T-helper 2 cell (primary cell): ENCODE measurements around the gene SLC35B3.
"Not testable (repeated sequence)": the region's sequence is repeated elsewhere in the genome, so short reads cannot be mapped to it uniquely, and the experiment has no call there.

Source experiments
- DNase-seq, 5 experiments: peaks; one replicate each; pipeline versions ENCODE4 v3.0.0 to v3.0.0-alpha.2; 2012 to 2022
- total RNA-seq, 2 donors: gene quantifications; one replicate each; lab custom pipeline; 2026; lab: John Stamatoyannopoulos, UW

The SLC35B3 gene
- 5.3 to 13.8 reads per million in 2 donors for total RNA-seq

DNA sequence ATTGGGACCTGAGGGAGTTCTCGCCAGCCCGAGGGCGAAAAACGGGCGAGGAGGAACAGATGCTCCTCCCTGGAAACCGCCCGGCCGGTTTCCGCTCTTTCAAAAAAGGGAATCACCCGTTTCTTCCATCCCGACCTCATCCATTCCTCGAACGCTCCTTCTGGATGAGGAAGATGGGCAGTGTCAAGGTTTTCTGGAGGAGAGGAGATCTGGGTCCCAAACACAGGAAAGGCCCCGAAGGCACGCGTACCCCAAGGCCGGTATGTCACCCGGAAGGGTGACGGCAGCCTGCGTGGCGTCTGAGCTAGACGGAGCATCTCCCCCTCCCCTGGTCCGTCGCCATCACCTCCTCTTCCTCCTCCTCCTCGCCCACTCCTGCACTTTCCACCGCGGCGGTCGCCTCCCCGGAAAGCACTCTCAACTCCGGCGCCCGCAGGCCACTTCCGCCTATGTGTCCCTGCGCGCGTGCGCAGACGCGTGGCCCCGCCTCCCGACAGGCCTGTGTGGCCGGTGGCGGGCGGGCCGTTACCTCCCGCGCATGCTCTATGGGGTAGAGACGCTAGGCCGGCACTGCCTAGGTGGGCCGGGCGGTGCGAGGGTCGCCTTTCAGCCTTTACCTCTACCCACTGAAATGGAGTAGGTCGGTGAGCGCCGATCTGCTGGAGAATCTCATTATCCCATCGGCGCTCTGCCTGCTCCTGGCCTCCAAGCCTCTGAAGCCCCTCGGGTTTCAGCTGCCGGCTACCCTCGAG lies at the start of gene SLC35B3:
TSS of gene SLC35B3 (minus strand) at position 453 of the 752 bp plus-strand sequence.
- peak; percentile 95 to 97 (median 96) for DNase-seq

DNA sequence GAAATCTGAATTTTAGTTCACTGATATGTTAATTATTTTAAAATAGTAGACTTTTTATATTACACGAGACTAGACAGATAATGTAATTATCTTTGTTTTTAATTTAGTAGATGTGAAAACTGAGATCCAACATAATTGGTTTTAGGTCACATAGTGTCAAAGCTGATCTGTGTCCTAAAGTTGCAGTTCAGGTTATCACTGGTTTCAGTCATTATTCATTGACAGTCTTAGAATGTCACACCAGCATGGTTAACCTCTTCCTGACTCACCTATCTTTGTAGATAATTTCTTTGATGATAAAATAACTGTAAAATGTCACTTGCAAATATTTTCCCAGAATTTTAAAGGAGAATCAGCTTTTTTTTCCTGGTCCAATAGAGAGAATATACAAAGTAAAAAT lies 48.3 kb upstream of the SLC35B3 start:
- no peak for DNase-seq

GRCh38 chr6:8481727-8482126 lies 46.4 kb upstream of the SLC35B3 start:
- peak in 1 of 5 experiments; percentile 21 for DNase-seq

GRCh38 chr6:8478418-8478817 lies 43.1 kb upstream of the SLC35B3 start:
- no peak for DNase-seq

- DNase-seq: no peak
Observed at GRCh38 chr6:8476656-8477055, 41.3 kb upstream of the SLC35B3 start.

DNA sequence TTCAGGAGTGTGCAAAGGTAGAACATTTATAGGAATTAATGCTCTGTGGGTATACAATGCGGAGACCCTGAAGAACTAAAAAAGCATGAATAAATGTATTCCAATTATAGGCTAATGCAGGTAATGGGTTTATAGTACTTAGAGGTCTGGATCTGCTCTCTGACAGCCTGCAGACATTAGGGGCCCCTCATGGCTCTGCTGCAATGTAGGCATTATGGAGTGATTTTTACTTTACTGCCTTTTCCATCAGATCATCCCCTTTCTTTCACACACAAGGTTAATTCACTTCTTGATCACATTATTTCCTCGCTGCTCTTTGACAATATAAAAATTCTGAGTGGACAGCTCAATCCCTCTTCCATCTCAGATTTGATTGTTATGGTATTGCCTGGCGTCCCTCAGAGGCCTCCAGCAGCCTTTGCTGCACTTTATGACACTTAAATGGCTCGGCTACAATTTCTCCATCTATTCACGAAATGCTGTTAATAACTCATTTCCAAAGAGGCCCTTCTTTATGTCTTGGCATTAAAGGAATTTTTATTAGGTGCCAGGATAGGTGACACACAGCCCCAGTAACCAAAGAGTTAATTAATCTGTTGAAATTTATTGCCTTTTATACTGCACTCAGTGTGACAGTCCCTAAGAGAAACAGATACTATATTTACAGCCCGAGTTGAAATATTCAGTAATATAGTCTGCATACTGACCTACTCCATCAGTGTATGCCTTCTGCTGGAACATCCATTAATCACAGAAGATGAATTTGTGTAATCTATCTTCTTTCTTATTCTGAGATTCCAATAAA lies 33.4 kb upstream of the SLC35B3 start:
- DNase-seq: no peak

DNA sequence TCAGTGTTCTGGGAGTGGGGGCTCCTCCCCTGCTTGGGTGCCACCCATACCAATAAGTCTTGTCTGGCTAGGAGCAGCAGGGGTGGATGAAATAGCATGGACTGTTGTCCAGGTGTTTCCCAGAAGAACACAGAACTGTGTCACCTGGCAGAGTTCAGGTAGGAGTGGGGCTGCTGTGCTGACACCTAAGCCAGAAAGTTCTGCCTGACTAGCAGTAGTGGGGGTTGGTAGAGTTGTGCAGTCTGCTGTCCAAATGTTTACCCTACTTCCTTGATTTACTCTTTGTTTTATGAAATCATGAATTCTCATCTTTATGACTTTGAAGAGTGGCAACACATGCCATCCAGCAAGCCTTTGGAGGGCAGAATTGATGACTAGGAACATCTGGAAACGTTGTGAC lies 27.3 kb upstream of the SLC35B3 start:
- DNase-seq: no peak

GRCh38 chr6:8462169-8462568 lies 26.8 kb upstream of the SLC35B3 start:
- DNase-seq: no peak

- DNase-seq: no peak
Observed at GRCh38 chr6:8446391-8446790, 11.0 kb upstream of the SLC35B3 start.

DNA sequence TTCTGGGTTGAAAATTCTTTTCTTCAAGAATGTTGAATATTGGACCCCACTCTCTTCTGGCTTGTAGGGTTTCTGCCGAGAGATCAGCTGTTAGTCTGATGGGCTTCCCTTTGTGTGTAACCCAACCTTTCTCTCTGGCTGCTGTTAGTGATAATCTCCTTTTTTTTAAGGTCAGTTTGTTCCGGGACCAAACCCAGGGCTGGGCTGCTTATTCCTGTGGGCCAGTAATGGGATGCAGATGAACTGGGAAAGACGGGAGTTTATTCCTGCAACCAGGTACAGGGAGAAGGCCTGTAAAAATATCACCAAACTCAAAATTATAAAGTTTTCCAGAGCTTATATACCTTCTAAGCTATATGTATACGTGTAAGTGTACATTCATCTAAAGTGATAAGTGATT lies 10.6 kb upstream of the SLC35B3 start:
- DNase-seq: not testable (repeated sequence)

DNA sequence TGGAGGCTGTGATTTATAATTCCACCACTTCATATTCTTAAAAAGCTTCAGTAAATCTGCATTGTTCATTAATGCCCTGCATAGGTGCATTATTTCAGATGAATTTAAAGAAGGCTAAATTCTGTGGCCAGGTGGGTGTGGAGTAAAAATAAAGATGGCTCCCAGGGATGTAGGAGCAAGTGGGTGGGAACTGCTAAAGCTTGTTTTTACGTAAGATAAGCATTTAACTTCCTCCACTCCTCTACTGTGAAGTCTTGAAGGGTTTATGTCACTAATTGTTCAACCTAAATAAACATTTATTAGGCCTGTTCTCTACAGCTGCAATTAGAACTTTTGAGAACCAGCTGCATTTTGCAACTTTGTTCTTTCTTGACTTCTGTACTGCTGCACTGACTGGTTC lies 6.8 kb upstream of the SLC35B3 start:
- no peak for DNase-seq

DNA sequence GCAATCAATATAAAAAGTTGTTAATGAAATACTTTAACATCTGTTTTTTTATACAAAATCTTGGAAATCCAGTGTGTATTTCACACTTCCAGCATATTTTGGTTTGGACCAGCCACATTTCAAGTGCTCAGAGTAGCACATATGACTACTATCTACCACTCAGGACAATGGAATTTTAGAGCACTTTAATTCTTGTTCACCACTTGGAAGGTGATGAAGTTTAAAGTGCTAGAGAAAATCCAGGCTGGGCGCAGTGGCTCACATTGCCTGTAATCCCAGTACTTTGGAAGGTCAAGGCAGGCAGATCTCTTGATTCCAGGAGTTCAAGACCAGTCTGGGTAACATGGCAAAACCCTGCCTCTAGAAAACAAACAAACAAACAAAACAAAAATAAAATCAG lies 6.1 kb upstream of the SLC35B3 start:
- no peak for DNase-seq

GRCh38 chr6:8439601-8440268 lies 4.4 kb upstream of the SLC35B3 start:
- no peak for DNase-seq

DNA sequence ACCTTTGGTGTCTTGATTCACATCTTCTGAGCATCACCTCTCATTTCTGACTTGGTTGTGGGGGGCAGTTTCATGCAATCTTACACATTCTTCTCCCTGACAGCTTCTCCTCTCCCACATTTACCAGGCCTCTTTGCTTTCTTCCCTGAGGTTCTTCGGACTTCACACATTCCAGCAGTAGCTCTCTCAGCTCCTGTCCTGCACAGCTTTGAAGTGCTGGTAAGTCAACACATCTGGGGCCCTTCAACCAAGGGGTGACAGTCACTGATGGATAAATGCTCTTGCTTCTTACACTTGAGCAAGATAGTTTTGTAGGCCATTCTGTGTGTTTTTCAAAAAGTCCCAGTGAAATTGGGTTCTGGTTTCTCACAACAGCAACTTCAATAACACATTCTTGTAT lies 2.5 kb upstream of the SLC35B3 start:
- no peak for DNase-seq

DNA sequence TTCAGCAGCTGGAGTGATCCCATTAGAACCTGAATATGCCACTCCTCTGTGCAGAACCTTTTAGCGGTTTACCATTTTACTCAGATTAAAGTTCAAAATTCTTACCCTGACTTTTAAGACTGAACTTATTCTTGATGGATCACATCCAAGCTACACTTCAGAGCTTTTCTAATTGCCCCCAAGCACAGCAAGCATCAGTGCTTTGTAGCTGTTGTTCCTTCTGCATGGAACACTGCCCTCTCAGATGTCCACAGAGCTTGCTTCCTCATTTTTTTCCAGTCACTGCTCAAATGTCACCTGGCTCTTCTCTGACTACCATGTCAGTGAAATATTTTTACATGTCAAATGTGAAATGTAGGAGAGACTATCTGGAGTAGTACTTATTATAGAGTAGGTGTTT lies 1.6 kb upstream of the SLC35B3 start:
- DNase-seq: no peak

DNA sequence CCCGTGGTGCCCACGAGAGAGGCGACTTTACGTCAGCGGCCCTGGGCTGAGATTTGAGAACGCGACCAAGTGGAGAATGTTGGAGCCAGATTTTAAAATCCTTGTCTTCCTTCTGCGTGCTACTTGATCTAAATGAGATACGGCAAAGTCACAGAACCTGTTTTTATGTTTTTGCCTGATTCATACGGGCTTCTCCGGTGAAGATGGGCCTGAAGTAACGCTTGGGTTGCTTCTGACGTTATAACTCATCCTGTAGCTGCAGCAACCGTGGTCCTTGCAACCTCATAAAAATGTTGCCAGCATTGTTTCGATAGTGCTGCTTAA lies 462 bp upstream of the SLC35B3 start:
- DNase-seq: no peak

GRCh38 chr6:8434727-8435092 lies 635 bp downstream of the SLC35B3 start:
- no peak for DNase-seq

DNA sequence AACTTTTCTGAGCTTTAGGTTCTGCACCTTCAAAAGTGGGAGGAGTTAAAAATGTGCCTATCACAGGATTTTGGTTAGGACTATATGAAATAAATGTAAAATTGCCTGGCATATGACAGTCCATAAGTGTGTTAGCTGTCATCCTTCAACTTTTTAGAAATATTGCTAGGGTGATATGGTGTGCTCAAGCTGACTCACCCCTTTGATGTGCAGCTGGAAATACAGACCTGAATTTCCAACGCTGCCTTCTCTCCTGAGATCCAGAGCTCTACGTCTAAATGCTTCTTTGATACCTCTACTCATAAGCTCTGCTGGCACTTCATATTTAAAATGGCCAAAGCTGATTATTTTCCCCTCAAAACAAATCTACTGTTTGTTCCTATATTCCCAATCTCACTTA lies 2.7 kb downstream of the SLC35B3 start:
- no peak for DNase-seq

- DNase-seq: no peak
Observed at GRCh38 chr6:8429821-8430220, 5.5 kb downstream of the SLC35B3 start.

DNA sequence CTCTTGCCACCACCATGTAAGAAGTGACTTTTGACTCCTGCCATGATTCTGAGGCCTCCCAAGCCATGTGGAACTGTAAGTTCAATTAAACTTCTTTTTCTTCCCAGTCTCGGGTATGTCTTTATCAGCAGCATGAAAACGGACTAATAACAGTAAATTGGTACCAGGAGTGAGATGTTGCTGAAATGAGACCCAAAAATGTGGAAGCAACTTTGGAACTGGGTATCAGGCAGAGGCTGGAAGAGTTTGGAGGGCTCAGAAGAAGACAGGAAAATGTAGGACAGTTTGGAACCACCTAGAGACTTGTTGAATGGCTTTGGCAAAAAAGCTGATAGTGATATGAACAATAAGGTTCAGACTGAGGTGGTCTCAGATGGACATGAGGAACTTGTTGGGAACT lies 8.8 kb downstream of the SLC35B3 start:
- not testable (repeated sequence) for DNase-seq

GRCh38 chr6:8420031-8420588 lies 15.2 kb downstream of the SLC35B3 start:
- no peak for DNase-seq

DNA sequence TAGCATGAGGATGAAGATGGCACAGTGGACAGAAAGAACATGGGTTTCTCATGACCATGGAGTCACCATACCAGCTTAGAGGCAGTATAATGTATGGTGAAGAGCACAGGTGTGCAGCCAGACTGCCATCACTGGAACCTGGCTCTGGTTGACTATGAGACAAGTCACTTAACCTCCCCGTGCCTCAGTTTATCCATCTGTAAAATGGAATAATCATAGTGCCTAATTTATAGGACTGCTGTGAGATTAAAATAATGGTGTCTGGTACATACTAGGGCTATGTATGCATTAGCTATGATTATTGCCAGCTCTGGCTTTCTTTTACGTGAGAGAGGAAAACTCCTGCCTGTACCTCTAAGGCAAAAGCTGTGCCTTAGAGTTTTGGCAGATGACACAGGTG lies 19.4 kb downstream of the SLC35B3 start:
- no peak for DNase-seq

DNA sequence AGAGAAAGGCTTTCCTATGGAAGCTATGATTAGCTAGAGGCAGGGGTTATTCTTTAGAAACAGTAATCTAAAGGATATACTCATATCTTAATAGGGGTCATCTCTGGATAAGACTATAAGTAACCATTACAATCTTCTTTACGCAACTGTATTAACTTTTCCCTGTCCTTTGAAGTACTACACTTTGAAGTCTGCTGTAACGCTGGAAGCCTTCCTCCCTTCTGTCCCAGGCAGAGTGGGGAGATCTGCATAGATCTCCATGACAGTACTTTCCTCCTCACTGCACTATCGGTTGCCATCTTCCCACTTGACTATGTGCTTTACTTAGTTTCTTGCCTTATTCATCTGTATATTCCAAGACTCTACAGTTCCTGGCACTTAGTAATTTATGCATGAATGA lies 20.1 kb downstream of the SLC35B3 start:
- no peak for DNase-seq

- no peak for DNase-seq
Observed at GRCh38 chr6:8414844-8415243, 20.5 kb downstream of the SLC35B3 start.
